ENCODE data around the gene LMTK3.
A peak's percentile ranks its signal among the peaks of the same experiment; 100 is the strongest.

Gene LMTK3

GRCh38 chr19:48452289-48453190 lies 59.1 kb downstream of the LMTK3 start:
- FAIRE-seq (no peak), DNase-seq (ENCODE audit: insufficient read length, low spot score) (no peak)
- no peak for TF ChIP-seq POLR2A (IDR thresholded peaks at IDR 0.05; ENCODE audit: low read depth, low read length)

DNA sequence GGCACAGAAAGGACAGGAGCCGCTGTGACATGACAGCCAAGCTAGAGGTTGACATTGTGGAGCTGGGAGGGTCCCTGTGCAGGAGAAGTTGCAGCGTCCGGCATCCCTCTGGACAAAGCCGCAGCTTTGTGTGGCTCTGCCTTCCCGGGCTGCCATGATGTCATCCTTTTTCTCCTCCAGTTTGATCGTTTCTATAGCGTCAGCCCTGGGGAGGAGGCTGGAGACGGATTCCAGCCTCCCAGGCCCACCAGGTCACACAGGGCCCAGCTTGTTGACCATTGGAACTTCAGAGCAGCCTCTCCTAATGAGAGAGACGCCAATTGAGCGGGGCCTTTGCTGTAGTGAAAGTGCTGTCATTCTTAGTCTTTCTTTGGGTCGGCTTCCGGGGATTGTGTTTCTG lies 60.0 kb downstream of the LMTK3 start:
- DNase-seq (ENCODE audit: insufficient read length, low spot score) (no peak), FAIRE-seq (no peak)
- TF ChIP-seq POLR2A (IDR thresholded peaks at IDR 0.05; ENCODE audit: low read depth, low read length) = no peak

- DNase-seq (ENCODE audit: insufficient read length, low spot score) (no peak), FAIRE-seq (no peak)
- TF ChIP-seq POLR2A (IDR thresholded peaks at IDR 0.05; ENCODE audit: low read depth, low read length) = no peak
Measured at GRCh38 chr19:48450863-48451262, 60.8 kb downstream of the LMTK3 start.

GRCh38 chr19:48450441-48450840 lies 61.2 kb downstream of the LMTK3 start:
- DNase-seq (ENCODE audit: insufficient read length, low spot score) (no peak), FAIRE-seq (no peak)
- no peak for TF ChIP-seq POLR2A (IDR thresholded peaks at IDR 0.05; ENCODE audit: low read depth, low read length)

DNA sequence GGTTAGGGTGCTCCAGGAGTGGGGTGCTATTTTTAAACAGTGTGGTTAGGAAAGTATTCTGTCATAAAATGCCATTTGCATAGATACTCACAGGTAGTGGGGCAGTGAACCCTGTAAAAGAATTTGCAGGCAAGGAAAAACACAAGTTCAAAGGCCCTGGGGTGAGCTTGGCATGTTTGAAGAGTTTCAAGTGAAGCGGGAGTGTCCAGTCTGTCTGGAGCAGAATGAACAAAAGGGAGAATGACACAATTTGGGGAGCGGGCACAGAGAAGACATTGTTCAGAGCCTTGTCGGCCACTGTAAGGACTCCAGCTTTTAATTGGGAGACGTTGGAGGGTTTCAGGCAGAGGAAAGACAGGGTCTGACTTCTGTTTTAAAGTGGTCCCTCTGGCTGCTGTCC lies 63.1 kb downstream of the LMTK3 start:
- FAIRE-seq (no peak), DNase-seq (ENCODE audit: insufficient read length, low spot score) (no peak)
- TF ChIP-seq POLR2A (IDR thresholded peaks at IDR 0.05; ENCODE audit: low read depth, low read length) = no peak

- FAIRE-seq (no peak), DNase-seq (ENCODE audit: insufficient read length, low spot score) (no peak)
- no peak for TF ChIP-seq POLR2A (IDR thresholded peaks at IDR 0.05; ENCODE audit: low read depth, low read length)
Measured at GRCh38 chr19:48446579-48446978, 65.1 kb downstream of the LMTK3 start.

DNA sequence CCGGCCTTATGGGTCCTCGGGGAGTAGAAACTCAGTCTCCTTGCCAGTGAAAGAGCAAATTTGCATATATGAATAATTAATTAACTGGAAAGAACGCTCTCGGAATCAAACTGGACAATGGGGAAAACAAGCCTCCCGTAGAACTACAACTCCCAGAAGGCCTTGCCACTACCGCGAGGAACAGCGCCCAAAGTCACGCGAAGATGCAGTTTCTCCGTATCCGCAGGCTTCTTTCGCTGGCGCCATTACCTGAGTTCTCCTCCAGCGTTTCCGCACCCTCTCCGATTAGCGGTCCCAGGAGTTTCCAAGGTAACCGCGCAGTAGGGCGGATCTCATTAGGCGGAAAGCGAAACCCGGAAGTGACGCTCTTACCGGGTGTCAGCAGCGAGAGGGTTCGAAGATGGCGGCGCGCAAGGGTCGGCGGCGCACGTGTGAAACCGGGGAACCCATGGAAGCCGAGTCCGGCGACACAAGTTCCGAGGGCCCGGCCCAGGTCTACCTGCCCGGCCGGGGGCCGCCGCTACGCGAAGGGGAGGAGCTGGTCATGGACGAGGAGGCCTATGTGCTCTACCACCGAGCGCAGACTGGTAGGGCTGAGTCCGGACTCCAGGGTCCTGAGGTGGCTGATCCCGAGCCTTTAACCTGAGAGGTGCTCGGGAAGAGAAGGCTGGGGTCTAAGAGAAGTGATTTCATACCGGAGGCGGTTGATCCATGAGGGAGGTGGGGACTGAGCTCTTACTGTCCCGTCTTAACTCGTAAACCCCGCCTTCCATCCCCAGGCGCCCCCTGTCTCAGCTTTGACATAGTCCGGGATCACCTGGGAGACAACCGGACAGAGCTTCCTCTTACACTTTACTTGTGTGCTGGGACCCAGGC lies 65.8 kb downstream of the LMTK3 start, which contains the start of gene GRWD1:
Gene GRWD1 (plus strand): TSS at position 378 of the 876 bp plus-strand sequence. CDS start 23 bp downstream, at position 401.
- peak; percentile 95 for FAIRE-seq
- TF ChIP-seq POLR2A (IDR thresholded peaks at IDR 0.05; ENCODE audit: low read depth, low read length) = peak; percentile 55
- peak; percentile 95 for DNase-seq (ENCODE audit: insufficient read length, low spot score)

DNA sequence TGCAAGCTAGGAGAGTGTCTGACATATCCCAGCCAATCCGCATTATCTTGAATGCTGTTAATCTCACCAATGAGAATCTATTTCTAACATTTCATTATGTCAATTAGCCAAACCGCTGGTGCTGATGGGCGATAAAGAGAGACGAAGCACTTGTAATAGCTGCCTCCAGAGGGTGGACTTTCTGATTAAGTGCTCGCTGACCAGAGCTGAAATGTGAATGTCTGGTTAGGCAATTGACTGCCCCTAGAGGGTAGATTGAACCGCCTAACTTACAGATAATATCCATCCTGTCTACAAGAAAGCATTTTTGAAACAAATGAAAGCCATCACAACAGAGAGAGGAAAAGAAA lies 66.4 kb downstream of the LMTK3 start:
- FAIRE-seq (peak; percentile 43), DNase-seq (ENCODE audit: insufficient read length, low spot score) (peak; percentile 94)
- no peak for TF ChIP-seq POLR2A (IDR thresholded peaks at IDR 0.05; ENCODE audit: low read depth, low read length)

DNA sequence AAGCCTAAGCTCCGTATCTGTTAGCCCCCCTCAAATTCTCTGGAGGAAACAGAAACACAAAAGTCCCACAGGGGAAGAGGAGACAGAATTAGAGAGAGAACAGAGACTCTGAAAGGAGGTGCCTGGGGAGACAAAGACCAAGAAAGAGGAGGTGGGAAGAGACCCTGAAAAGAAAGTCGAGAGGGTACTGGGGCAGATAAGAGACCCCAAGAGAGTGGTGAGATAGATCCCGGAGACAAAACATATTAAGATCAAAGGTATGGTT lies 66.8 kb downstream of the LMTK3 start:
- DNase-seq (ENCODE audit: insufficient read length, low spot score) (no peak), FAIRE-seq (no peak)
- no peak for TF ChIP-seq POLR2A (IDR thresholded peaks at IDR 0.05; ENCODE audit: low read depth, low read length)

DNA sequence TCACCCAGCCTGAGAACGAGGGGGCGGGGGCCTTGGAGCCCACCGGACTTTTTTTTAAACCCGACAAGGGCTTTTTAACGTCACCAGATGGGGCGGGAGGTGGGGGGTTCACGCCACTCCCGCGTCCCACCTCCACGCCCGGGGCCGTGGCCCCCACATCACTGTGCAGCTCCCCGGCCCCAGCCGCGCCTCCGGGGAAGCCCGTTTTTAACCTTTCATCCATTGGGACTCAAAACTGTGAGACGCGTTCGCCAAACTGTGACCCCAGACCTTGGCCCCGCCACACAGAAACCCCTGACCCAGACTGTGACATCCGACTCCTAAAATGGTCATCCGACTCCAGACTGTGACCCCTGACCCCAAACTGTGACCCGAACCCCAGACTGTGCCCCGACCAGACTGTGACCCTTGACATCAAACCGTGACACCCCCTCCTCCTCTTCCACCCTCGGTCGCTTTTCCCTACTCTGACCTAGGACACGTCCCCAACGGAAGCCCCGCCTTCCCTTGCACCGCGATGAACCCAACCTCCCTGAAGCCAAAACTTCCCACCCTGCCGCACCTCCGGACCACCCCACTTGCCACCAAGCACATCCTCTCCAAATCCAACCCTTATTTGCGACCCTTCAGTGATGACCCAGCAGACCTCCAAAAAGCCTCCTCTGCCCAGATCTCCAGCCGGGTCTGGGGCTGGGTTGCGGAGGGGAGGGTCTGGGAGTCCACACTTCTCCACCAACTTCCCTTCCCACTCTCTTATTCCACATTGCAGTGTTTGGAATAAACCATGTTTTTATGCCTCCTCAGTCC lies 67.3 kb downstream of the LMTK3 start:
- FAIRE-seq (no peak), DNase-seq (ENCODE audit: insufficient read length, low spot score) (no peak)
- TF ChIP-seq POLR2A (IDR thresholded peaks at IDR 0.05; ENCODE audit: low read depth, low read length) = no peak

GRCh38 chr19:48443731-48444128 lies 67.9 kb downstream of the LMTK3 start:
- no peak for TF ChIP-seq POLR2A (IDR thresholded peaks at IDR 0.05; ENCODE audit: low read depth, low read length)
- no peak for DNase-seq (ENCODE audit: insufficient read length, low spot score)
- no peak for FAIRE-seq

DNA sequence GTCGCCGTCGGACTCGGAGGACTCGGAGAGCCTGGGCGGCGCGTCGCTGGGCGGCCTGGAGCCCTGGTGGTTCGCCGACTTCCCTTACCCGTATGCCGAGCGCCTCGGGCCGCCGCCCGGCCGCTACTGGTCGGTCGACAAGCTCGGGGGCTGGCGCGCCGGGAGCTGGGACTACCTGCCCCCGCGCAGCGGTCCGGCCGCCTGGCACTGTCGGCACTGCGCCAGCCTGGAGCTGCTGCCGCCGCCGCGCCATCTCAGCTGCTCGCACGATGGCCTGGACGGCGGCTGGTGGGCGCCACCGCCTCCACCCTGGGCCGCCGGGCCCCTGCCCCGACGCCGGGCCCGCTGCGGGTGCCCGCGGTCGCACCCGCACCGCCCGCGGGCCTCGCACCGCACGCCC lies 68.4 kb downstream of the LMTK3 start:
- FAIRE-seq = no peak
- DNase-seq (ENCODE audit: insufficient read length, low spot score) = no peak
- no peak for TF ChIP-seq POLR2A (IDR thresholded peaks at IDR 0.05; ENCODE audit: low read depth, low read length)

DNA sequence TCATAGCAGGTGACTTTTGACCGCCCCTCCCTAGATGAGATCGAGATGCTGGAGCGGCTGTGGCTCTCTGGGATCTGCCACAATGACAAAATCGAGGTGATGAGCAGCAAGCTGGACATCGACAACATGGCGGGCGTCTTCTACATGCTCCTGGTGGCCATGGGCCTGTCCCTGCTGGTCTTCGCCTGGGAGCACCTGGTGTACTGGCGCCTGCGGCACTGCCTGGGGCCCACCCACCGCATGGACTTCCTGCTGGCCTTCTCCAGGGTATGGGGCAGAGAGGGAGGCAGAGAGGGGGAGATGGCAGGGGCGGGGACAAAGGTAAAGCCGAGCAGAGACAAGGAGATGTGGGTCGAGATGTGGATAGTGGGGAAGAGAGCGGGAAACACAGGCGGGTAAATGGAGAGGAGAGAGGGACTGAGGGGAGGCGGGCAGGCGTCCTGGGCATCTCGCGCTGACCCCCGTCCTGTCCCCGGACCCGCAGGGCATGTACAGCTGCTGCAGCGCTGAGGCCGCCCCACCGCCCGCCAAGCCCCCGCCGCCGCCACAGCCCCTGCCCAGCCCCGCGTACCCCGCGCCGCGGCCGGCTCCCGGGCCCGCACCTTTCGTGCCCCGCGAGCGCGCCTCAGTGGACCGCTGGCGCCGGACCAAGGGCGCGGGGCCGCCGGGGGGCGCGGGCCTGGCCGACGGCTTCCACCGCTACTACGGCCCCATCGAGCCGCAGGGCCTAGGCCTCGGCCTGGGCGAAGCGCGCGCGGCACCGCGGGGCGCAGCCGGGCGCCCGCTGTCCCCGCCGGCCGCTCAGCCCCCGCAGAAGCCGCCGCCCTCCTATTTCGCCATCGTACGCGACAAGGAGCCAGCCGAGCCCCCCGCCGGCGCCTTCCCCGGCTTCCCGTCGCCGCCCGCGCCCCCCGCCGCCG lies 69.3 kb downstream of the LMTK3 start:
- DNase-seq (ENCODE audit: insufficient read length, low spot score) (no peak), FAIRE-seq (no peak)
- no peak for TF ChIP-seq POLR2A (IDR thresholded peaks at IDR 0.05; ENCODE audit: low read depth, low read length)
